ENCODE data around the gene TUBA1A.
"Not testable (repeated sequence)": the region's sequence is repeated elsewhere in the genome, so short reads cannot be mapped to it uniquely, and the experiment has no call there.

TUBA1A gene

DNA sequence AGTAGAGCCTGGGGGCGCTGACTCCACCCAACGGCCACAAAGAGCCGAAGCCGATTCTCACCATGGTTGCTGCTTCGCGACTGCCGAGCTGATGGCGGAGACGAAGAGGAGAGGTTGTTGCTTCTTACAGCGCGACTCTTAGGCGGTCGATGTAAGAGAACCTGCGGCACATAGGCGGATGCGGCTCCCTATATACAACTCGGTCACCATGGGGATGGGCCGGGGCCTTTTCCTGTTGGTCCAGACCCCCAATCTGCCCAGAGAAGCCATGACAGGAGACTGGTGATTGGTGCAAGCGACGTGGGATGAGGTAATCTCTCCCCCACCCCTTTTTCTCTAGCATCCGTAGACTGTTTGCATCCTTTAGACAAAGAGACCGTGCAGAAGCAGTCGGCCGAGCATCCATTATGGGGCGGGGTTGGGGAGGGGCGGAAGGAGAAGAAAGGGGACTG lies at the start of gene TUBA1A:
Gene TUBA1A, minus strand, starts transcription at position 165 of the 452 bp plus-strand sequence. Its CDS starts 101 bp downstream, at position 64.
- peak; percentile 99 for DNase-seq

DNA sequence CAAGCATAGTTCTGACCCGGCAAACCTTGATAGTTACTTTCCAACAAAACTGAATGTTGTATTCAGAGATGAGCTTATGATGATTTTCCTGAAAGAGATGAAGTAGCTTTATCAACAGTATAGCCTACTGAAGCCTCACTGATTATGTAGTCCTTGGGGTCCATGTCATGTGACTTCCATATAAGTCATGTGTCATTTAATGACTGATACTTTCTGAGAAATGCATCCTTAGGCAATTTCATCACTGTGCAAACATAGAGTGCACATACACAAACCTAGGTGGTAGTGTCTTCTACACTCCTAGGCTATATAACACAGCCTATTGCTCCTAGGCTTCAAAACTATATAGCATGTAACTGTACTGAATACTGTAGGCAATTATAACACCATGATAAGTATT lies 47.5 kb upstream of the TUBA1A start:
- DNase-seq, result no peak

DNA sequence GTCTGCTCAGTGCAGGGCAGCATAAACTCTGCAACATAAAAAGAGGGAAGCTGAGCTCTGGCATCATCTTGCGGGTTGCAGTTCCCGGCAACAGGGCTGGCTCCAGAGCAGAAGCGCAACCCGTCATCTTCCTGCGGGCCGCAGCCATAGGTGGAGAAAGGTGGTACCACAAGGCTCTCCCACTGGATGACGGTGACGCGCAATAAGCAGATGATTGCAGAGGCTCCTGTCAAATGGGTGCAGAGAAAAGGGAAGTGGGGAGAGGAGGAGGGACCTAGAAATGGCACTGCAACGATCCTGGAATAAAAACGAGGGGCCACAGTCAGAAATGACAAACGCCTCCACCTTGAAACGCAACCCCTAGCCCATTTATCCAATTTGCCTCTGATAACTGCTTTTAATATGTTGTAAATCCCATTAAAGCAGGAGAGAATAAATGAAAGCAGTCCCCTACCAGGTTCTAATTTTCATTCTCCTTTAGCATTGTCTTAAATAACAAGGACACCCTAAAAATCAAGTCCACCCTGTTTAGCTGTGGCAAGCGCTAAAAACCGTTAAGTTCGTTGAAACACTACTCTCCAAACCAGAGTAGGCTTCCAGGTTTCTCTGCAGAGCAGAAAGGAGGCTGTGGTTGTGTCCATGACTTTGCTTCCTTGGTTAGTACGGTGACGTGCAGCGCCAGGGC lies 45.1 kb upstream of the TUBA1A start:
- DNase-seq, result peak; percentile 89

DNA sequence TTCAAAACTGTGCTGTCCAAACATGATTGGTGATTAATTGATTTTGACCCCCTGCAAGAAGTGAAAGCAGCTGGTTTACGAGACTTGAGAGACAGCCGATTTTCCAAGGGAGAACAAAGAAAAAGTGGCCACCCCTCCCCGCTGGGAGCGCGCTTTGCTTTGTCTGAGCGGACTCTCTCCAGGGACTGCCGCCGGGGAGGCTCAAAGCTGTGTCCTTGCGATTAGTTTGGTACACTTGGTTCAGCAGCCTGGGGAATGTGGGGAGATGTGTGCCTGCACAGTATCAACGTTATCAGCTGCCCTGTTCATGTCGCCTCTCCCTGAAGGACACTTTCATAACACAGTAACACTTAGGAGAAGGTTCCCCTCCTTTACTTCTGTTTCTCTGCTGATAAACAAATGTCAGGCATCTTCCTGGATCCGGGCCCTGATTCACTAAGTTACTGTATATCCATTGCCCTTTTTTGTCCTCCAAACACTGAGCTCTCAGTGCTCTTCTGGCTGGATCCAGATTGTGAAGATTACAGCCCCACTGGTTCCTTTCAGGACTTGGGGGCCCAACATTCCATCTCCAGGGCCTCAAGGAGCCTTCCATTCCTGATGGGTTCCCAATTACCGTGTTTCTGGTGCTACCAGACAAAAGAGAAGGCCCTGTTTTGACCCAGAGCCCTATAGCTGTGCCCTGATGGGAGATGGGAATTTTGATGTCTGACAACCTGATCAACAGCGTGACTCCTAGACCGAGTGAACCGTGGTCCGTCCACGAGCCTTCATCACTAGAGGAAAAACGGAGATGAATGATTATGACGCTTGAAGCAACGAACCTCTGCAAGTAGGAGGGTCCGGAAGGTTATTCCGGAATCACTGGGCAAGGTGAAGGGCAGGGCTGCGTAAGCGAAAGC lies 44.3 kb upstream of the TUBA1A start:
- DNase-seq, result no peak

DNA sequence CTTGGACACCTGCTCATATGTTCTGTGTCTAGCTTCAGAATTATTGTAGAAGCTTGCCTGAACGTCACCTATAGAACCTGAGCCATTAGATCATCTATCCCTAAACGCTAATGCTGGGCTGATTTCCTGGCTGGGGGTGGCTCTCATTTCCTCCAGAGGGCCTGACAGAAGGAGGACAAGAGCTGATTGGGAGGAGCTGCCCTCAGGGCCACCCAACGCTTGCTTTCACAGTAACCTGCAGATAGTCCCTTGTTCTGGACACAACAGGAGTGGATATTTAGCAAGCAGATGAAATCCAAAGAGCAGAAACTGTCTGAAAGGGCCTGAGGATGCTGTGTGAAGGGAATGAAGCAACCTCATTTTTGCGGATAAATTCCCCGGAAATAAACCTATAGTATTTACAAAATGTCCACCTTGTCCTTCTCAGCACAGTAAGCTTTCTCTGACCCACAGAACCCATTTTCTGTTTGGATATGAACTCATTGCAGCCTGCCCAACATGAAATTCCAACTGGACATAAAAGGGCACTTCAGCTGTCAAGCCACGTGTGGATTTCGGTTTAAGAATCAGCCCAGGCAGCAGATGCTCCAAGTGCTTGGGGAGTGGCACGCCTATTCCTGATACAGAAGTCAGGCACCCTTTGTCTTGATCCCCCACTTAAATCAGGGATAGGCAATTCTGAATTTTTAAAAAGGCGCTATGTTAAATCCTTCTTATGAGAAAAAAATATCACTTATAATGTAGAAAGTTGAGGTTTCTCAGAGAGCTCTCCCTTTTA lies 43.2 kb upstream of the TUBA1A start:
- DNase-seq, result no peak

DNA sequence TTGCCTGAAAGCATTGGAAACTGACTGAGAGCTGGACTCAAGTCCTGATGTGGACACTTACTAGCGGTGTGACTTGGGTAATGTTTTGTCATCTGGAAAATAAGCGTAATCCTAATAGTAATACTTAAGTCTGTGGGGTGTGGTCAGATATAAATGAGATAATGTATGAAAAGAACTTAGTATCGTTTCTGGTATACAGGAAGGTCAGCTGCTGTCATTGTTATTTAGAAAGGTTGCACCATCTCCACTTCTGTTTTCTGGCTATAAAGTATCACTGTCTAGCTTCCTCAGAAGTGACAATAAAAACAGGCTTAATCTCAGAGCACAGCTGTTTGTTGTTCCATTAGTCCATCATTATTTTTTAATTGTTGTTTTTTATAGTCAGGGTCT lies 41.9 kb upstream of the TUBA1A start:
- DNase-seq, result no peak

DNA sequence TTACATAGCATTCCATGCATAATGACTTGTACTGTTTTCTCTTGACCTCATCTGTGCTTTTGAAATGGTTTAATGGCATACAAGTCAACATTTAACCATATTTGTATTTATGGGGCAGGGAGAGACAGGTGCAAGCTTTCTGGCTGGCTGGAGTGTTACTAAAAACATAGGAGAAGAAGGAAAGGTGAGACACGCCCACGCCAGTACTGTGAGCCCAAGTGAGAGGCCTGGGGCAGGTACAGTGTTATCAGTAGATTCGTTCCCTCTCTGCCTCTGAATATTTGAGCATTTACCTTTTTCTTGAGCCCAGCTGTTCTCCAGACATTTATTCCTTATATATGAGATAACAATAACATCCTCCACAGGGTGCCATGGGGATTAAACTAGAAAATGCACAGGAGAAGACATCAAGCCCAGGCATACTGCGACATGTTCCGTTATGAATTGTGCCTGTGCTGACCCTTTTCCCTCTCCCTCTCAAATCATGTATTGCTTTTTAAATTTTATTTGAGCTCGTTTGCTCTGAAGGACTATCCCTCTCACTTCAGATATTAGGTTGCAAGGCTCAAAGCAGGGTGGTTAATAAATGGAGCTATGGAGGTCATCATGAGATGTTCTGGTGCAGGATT lies 41.4 kb upstream of the TUBA1A start:
- no peak for DNase-seq

DNA sequence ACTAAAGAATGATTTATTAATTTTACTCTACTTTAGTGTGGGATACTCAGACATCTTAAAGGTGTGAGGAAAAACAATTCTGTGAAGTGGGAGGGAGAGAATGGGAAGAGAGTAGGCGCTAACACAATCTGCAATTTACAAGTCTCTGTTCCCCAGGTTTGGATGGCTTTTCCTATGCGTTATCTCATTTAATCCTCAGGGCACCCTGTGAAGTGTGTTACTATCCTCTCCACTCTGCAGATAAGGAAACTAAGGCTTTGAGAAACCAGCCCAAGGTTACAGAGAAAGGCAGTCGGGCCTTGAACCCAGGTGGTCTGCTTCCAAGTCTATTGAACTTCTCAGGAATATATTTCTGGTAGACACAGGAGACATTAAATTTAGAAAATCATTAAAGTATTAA lies 39.8 kb upstream of the TUBA1A start:
- DNase-seq, result no peak

DNA sequence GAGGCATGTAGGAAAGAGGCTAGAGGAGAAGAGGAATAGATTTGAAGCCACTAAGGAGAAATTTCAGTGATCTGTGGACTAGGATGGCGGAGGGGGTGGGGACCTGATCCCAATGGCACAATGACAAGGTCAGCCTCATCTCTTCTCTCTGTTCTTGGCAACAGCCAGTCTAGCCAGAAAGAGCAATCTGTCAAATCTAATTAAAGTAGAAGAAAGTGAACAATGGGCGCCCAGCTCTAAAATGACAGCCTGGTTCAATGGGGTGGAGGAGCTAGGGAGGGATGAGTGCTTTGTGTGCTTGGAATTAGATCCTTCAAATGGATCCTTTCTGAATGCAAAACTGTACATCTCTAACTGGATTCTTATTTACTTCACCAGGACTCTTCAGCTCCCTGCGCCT lies 38.8 kb upstream of the TUBA1A start:
- DNase-seq, result no peak

DNA sequence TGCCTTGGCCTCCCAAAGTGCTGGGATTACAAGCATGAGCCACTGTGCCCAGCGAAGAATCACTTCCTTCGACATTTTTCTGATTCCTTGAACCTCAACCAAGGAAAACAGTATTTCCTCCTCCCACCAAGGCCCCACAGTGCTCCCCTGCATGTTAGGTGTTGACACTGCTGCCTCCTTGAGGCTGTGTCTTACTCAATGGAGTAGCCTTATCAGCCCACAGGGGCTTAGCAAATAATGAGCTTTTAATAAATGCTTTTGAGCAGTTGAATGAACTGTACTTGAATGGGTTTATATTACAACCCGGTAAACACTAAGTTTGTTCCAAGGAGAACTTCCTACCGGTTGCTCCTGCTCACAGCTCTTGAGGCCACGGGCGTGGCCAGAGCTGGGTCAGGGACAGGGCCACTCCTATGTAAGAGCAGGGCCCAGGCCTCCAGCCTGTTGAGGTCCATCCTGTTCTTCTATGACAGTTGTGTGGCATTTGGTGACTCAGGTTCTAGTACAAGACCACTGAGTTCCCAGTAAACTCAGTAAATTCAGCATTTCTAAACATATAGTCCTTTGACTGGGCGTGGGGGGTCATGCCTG lies 36.8 kb upstream of the TUBA1A start:
- peak; percentile 20 for DNase-seq

DNA sequence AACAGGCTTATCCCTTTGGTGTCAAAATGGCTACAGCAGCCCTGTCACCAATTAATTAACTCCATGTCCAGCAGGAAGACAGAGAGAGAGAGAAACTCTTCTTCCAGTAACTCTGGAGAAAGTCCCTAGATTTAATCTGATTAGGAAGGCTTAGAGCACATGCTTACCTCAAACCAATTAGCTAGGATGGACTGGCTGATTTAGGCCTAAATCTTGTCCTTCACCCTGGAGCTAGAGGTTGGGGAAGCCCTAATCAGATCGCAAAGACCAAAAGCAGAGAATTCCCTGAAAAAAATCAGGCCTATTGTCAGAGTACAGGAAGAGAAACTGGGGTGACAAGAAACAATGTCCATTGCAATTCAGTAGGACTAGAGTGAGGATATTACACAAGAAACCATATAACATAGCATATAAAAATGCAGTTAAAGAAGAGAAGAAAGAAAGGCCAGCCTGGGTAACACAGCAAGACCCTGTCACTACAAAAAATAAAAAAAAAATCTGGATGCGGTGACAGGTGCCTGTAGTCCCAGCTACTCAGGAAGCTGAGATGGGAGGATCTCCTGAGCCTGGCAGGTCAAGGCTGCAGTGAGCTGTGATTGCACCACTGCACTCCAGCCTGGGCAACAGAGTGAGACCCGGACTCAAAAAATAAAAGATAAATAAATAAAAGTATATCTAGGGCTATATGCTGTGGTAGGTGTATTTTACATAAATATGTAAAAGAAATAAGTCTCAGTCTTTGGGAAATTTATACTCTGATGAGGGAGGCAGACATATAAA lies 34.9 kb upstream of the TUBA1A start:
- DNase-seq, result no peak

DNA sequence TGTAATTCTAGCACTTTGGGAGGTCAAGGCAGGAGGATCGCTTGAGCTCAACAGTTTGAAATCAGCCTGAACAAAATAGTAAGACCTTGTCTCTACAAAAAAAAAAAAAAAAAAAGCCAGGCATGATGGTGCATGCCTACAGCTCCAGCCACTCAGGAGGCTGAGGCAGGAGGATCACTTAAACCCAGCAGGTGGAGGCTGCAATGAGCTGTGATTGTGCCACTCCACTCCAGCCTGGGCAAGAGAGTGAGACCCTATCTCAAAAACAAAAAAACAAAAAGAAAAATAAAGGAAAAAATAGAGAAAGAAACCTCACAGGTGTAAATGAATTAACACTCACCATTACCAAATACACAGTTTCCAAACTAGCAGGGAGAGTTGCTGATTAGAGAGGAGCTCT lies 34.2 kb upstream of the TUBA1A start:
- no peak for DNase-seq

DNA sequence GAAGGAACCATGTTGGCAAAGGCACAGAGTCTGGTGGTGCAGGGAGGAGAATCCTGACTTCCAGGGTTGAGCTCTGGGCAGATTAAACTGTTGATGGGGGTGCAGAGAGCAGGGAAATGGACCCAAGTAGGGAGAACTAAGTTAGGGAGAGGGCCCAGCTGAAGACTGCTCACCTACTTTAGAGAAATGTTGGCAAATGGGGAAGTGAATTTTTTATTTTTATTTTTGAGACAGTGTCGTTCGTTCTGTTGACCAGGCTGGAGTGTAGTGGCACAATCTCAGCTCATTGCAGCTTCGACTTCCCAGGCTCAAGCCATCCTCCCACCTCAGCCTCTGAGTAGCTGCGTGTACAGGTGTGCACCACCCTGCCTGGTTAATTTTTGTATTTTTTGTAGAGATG lies 32.1 kb upstream of the TUBA1A start:
- DNase-seq, result no peak

DNA sequence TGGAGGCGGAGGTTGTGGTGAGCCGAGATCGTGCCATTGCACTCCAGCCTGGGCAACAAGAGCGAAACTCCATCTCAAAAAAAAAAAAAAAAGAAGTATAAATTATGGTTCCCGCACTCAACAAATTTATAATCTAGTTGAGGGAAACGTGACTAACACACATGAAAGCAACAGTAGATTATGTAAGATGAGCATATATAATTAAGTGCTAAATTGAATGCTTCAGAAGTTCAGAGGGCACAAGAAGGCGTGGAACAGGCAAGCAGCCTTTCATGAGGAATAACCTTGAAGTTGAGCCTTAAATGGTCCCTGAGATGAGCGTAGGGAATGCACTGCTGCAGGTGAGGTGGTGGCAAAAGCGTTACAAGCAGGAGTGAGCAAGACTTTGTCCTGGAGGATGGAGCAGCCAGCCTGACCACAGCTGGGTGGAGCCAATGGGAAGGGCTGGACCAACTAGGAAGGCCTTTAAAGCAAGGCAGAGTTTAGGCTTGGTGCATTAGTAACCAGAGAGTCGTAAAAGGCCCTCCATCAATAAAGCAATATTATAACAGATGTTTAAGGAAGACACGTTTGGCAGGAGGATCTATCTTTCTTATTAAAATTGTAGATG lies 30.6 kb upstream of the TUBA1A start:
- DNase-seq, result no peak

DNA sequence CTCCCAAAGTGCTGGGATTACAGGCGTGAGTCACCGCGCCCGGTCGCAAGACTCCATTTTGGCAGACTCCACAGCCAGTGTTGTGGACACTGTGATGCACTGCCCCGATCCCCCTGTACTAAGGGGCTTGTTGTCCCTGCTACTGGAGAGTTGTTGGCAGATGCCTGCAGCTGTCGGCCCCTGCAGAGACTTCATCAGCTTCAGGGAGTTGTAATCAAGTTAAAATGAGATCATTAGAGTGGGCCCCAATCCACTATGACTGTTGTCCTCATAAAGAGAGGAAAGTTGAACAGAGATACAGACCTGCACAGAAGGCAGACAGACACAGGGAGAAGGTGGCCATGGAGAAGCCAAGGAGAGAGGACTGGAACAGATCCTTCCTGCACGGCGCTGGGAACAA lies 23.7 kb upstream of the TUBA1A start:
- no peak for DNase-seq

DNA sequence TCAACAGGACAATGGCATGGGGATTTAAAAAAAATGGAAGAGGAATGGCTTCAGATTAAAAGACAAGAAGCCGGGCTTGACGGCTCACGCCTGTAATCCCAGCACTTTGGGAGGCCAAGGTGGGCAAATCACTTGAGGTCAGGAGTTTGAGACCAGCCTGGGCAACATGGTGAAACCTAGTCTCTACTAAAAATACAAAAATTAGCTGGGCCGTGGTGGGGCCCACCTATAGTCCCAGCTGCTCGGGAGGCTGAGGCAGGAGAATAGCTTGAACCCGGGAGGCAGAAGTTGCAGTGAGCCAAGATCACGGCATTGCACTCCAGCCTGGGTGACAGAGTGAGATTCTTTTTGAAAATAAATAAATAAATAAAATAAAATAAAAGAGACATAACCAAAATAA lies 21.8 kb upstream of the TUBA1A start:
- DNase-seq, result not testable (repeated sequence)

DNA sequence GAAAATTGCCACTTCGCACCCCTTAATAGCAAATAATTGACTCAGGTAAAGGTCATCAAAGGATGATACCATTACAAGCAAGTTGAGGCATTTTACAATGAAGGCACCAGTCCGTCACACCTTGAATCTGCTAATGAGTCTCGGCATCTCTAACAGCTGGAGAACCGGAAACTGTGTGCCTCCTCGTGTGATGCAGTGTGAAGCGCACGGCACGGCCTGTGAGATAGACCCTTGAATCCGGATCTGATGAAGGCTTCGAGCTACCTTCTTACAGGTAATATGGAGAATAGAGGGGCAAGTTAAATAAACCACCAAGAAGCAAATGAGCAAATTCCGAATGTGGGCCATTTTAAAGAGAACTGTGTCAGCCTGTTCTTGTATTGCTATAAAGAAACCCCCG lies 19.8 kb upstream of the TUBA1A start:
- no peak for DNase-seq

DNA sequence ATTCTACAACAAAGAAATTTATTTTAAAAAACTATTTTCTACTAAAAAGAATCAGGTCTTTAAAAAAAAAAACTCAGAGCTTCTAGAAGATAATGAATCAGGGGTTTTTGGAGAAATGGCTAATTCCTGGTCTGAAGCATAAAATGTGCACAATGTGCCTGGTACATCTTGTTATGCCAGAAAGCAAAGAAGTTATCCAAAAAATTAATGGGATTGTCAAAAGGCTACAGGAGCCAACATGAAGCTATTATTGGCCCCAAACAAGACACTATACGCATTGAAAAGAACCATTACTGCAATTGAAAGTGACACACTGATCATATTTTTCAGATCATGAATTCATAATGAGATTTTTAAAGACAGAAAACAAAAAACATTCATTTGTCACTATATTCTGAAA lies 19.3 kb upstream of the TUBA1A start:
- DNase-seq, result no peak

DNA sequence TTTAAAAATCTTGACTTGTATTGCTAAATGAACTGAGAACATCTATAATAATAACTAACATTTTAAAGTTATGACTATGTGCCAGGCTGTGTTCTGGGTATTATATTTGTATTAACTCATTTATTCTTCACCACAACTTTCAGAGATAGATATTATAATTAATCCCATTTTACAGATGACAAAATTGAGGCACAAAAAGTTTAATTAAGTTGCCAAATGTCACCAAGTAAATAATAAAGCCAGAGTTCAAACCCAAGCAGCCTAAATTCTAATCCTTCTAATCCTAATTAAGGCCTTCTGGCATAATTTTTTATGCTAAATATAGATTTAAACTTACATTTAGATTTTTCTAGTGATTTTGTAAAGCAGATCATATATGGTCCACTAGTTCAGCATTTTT lies 17.5 kb upstream of the TUBA1A start:
- no peak for DNase-seq

DNA sequence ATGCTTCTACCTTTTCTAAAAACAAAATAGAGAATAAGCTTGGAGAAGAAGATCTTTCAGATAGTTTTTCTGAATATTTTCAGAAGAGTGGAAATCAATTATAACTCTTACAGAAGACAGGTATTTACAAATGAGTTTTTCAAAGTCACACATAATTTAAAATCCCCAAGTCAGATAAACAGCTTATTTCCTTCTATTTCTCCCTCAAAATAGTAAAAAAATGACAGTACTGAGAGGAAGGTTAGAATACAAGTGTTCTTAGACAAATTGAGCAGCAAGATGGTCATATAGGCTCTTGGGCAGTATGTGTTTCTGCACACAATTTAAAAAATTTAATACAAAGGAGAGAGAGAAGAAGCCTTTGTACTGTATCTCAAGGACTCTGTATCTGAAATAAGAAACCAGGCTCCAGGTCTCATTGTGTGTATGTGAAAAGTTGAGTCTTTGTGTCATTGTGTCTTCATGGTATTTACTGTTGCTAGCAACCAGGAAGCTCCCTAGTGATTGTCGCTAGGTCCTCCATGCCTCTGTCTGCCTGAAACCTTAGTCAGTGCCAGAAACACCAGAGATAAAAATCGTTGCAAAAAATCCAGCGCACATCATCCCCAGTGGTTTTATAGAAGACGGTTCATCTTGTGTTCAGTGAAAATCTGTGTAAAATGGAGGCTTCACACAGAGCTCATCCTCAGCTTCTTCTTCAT lies 12.9 kb upstream of the TUBA1A start:
- DNase-seq, result peak; percentile 21
